HEK293T (cell line): Measurements from ENCODE around the gene NAV2.
"Not testable (repeated sequence)": the region's sequence is repeated elsewhere in the genome, so short reads cannot be mapped to it uniquely, and the experiment has no call there.

Source experiments
- CTCF ChIA-PET: fragments of 350-600 bp; formaldehyde crosslinking; extraction: SDS; loops from one replicate; lab custom pipeline; 2021; ENCODE audit warnings: antibody characterized with exemption, inconsistent platforms; lab: Yijun Ruan, JAX
- POLR2A ChIA-PET: fragments of 350-600 bp; formaldehyde crosslinking; extraction: SDS; loops from one replicate; lab custom pipeline; 2020; ENCODE audit warnings: antibody characterized with exemption, inconsistent platforms; lab: Yijun Ruan, JAX
- DNase-seq: peaks from one replicate; pipeline ENCODE4 v3.0.0; 2012; ENCODE audit warnings: mixed read lengths; ENCODE audit errors: extremely low spot score
- ARNT ChIP-seq: fragments of 450-650 bp; IDR thresholded peaks from 2 replicates; pipeline ENCODE4 v1.6.1; 2017; ENCODE audit warnings: mild to moderate bottlenecking
- BHLHE40 ChIP-seq: fragments of 450-650 bp; IDR thresholded peaks from 2 replicates; pipeline ENCODE4 v1.6.1; 2016; ENCODE audit warnings: mild to moderate bottlenecking, moderate library complexity, borderline replicate concordance
- CTBP1 ChIP-seq: fragments of 450-650 bp; IDR thresholded peaks from 2 replicates; pipeline ENCODE4 v1.6.1; 2016; ENCODE audit warnings: borderline replicate concordance
- ELF4 ChIP-seq: fragments of 450-650 bp; IDR thresholded peaks from 2 replicates; pipeline ENCODE4 v1.6.1; 2017; ENCODE audit warnings: antibody characterized with exemption
- FOXA1 ChIP-seq: fragments of 450-650 bp; IDR thresholded peaks from 2 replicates; pipeline ENCODE4 v1.6.1; 2016; ENCODE audit warnings: mild to moderate bottlenecking
- FOXK2 ChIP-seq: fragments of 450-650 bp; IDR thresholded peaks from 2 replicates; pipeline ENCODE4 v1.6.1; 2016; ENCODE audit warnings: mild to moderate bottlenecking
- FOXM1 ChIP-seq: fragments of 450-650 bp; IDR thresholded peaks from 2 replicates; pipeline ENCODE4 v1.6.1; 2017; ENCODE audit warnings: mild to moderate bottlenecking, borderline replicate concordance
- HDGF ChIP-seq: fragments of 450-650 bp; IDR thresholded peaks from 2 replicates; pipeline ENCODE4 v1.6.1; 2017; ENCODE audit warnings: antibody characterized with exemption, borderline replicate concordance
- L3MBTL2 ChIP-seq: fragments of 450-650 bp; conservative IDR thresholded peaks from 2 replicates; pipeline ENCODE4 v1.6.1; 2016; ENCODE audit warnings: mild to moderate bottlenecking
- LEF1 ChIP-seq: fragments of 450-650 bp; IDR thresholded peaks from 2 replicates; pipeline ENCODE4 v1.6.1; 2017; ENCODE audit warnings: mild to moderate bottlenecking, borderline replicate concordance
- NFRKB ChIP-seq: fragments of 450-650 bp; IDR thresholded peaks from 2 replicates; pipeline ENCODE4 v1.6.1; 2016; ENCODE audit warnings: mild to moderate bottlenecking, moderate library complexity
- PKNOX1 ChIP-seq: fragments of 450-650 bp; IDR thresholded peaks from 2 replicates; pipeline ENCODE4 v1.6.1; 2016
- SP1 ChIP-seq: fragments of 450-650 bp; IDR thresholded peaks from 2 replicates; pipeline ENCODE4 v1.6.1; 2017
- SUZ12 ChIP-seq: fragments of 450-650 bp; IDR thresholded peaks from 2 replicates; pipeline ENCODE4 v1.6.1; 2016; ENCODE audit warnings: mild to moderate bottlenecking
- TARDBP ChIP-seq: fragments of 450-650 bp; IDR thresholded peaks from 2 replicates; pipeline ENCODE4 v1.6.1; 2016
- ZNF384 ChIP-seq: fragments of 450-650 bp; IDR thresholded peaks from 2 replicates; pipeline ENCODE4 v1.6.1; 2016

NAV2 gene

DNA sequence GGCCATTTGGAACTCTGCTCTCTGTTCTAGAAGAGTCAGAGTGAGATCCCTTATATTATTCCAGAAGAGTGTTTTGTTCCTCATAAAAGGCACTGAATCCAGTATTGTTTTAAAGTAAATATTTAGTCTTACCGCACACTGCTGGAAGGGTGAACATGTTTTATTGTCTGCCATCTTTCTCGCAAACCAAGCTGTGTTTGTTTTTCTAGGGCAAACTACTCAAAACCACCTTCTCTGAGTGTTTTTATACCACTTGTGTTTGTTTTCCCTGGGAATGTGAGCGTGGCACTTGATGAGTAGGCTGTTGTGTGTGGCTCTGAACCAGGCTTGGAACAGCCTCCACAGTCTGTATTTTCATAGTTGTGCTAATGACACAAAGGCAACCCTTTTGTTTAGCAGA lies 357.8 kb downstream of the NAV2 start:
- peak; percentile 18 for DNase-seq
- POLR2A ChIA-PET: no interaction called here
- TF ChIP-seq HDGF: no peak
- peak; percentile 46 for TF ChIP-seq PKNOX1
- no peak for TF ChIP-seq FOXM1
- peak; percentile 47; the same call in 1 of the 2 replicates for TF ChIP-seq ARNT
- TF ChIP-seq CTBP1: peak; percentile 72; the same call in 1 of the 2 replicates
- 0 out of 2 replicates have a peak, but pooled peaks have one; percentile 5 for TF ChIP-seq L3MBTL2
- no peak for TF ChIP-seq SUZ12
- TF ChIP-seq ELF4: no peak
- TF ChIP-seq FOXA1: no peak
- TF ChIP-seq BHLHE40: no peak
- TF ChIP-seq NFRKB: no peak
- no peak for TF ChIP-seq ZNF384
- no peak for TF ChIP-seq SP1
- no peak for TF ChIP-seq TARDBP
- no peak for TF ChIP-seq LEF1
- no peak for TF ChIP-seq FOXK2

GRCh38 chr11:20075627-20076026 lies 363.0 kb downstream of the NAV2 start:
- no peak for DNase-seq
- TF ChIP-seq TARDBP (no peak), PKNOX1 (peak; percentile 94)
- ChIA-PET POLR2A (no interaction called here), CTCF (interaction anchor here (0.8 kb wide), 1 partner anchor 37 kb away, joined by 3 read pairs; no protein-coding TSS in a partner anchor)

More for the DNA sequence above, 357.8 kb downstream of the NAV2 start:
- CTCF ChIA-PET: interaction anchor here (0.5 kb wide), 1 partner anchor 47 kb away, joined by 3 read pairs; no protein-coding TSS in a partner anchor

DNA sequence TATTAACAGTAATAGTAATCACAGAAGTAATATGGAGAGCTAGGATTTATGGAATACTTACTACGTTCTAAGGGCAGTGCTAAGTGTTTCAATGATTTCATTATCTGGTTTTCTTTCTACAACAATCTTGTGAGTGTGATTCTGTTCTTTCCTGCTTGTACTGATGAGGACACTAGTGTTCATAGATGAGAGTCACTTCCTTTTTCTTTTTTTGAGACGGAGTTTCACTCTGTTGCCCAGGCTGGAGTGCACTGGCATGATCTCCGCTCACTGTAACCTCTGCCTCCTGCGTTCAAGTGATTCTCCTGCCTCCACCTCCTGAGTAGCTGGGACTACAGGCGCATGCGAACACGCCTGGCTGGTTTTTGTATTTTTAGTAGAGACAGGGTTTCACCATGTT lies 366.2 kb downstream of the NAV2 start:
- no peak for DNase-seq
- no peak for TF ChIP-seq CTBP1
- TF ChIP-seq FOXM1: no peak
- TF ChIP-seq ELF4: no peak
- TF ChIP-seq PKNOX1: no peak
- no peak for TF ChIP-seq SUZ12
- no peak for TF ChIP-seq FOXA1
- no peak for TF ChIP-seq SP1
- TF ChIP-seq LEF1: no peak
- TF ChIP-seq BHLHE40: no peak
- TF ChIP-seq TARDBP: no peak
- TF ChIP-seq NFRKB: no peak
- no peak for TF ChIP-seq FOXK2
- TF ChIP-seq ARNT: no peak
- no peak for TF ChIP-seq ZNF384
- TF ChIP-seq HDGF: no peak
- CTCF ChIA-PET: no interaction called here
- POLR2A ChIA-PET: no interaction called here

GRCh38 chr11:20080032-20080685 lies 367.5 kb downstream of the NAV2 start:
- DNase-seq: no peak
- ChIA-PET POLR2A (no interaction called here), CTCF (no interaction called here)
- TF ChIP-seq BHLHE40 (no peak), ARNT (no peak)

GRCh38 chr11:20081336-20081735 lies 368.7 kb downstream of the NAV2 start:
- TF ChIP-seq TARDBP: no peak
- no peak for TF ChIP-seq ELF4
- no peak for TF ChIP-seq ZNF384
- TF ChIP-seq ARNT: no peak
- no peak for TF ChIP-seq L3MBTL2
- no peak for TF ChIP-seq CTBP1
- no peak for TF ChIP-seq PKNOX1
- no peak for TF ChIP-seq HDGF
- TF ChIP-seq NFRKB: no peak
- TF ChIP-seq SP1: no peak
- POLR2A ChIA-PET: no interaction called here
- no peak for DNase-seq
- CTCF ChIA-PET: no interaction called here

GRCh38 chr11:20083877-20084276 lies 371.2 kb downstream of the NAV2 start:
- CTCF ChIA-PET, POLR2A ChIA-PET, DNase-seq: not testable (repeated sequence)
